T-helper 17 cell (primary cell): ENCODE data around the gene HOXA6. TPM values are rescaled to one million over a fixed set of nuclear protein-coding genes. Genes with fewer than 3 reads are reported as not detected.
A peak's percentile ranks its signal among the peaks of the same experiment; 100 is the strongest.

Experiments used
- ATAC-seq: fragments of 150-1000 bp; cut with Tn5 transposase; 2 replicates; pipeline ENCODE4 v1.10.0; 2021; ENCODE audit warnings: mild to moderate bottlenecking, moderate library complexity
- DNase-seq, 3 donors: peaks; one replicate each; pipeline versions ENCODE4 v3.0.0 to v3.0.0-alpha.2; 2020 to 2021
- H3K9me3 ChIP-seq: one replicate; pipeline ENCODE4 v1.7.0; 2013; ENCODE audit warnings: low read length, mild to moderate bottlenecking; ENCODE audit not compliant: control insufficient read depth, poor library complexity, severe bottlenecking
- H3K27ac Mint-ChIP-seq: one replicate; pipeline ENCODE4 v1.8.0; 2022; ENCODE audit warnings: mild to moderate bottlenecking, moderate library complexity, mixed read lengths
- H3K27me3 Mint-ChIP-seq: one replicate; pipeline ENCODE4 v1.8.0; 2022; ENCODE audit warnings: mixed read lengths
- H3K36me3 Mint-ChIP-seq: one replicate; pipeline ENCODE4 v1.8.0; 2022; ENCODE audit warnings: low read depth, mixed read lengths
- H3K4me1 Mint-ChIP-seq: one replicate; pipeline ENCODE4 v1.8.0; 2022; ENCODE audit warnings: mild to moderate bottlenecking, mixed read lengths
- H3K4me3 Mint-ChIP-seq: one replicate; pipeline ENCODE4 v1.8.0; 2022; ENCODE audit warnings: mild to moderate bottlenecking, moderate library complexity, mixed read lengths
- total RNA-seq, 4 donors: library from RNA in 2 of 4; stranded (reverse) in 2 of 4; gene quantifications; one replicate each; pipeline ENCODE4 v1.2.3 and lab custom pipeline; 2022 to 2026

Gene HOXA6
- total RNA-seq, 2 donors from 2014 or later: not detected

- peaks cover 19% of the 10 kb centered on the region for H3K4me1 Mint-ChIP-seq
- H3K27me3 Mint-ChIP-seq: peaks cover 72% of the 10 kb centered on the region
- no peaks in the 10 kb centered on the region for H3K9me3 ChIP-seq
- peak in 1 of 3 donors; percentile 7 for DNase-seq
- no peak for ATAC-seq
- H3K36me3 Mint-ChIP-seq: no peaks in the 10 kb centered on the region
- no peak within 1 kb of the TSS for H3K27ac Mint-ChIP-seq
- H3K4me3 Mint-ChIP-seq: peak within 1 kb of the TSS; percentile 70
Observed at GRCh38 chr7:27173956-27174873, 26.6 kb upstream of the HOXA6 start, which contains the start of gene HOXA10. Gene HOXA10 (minus strand): TSS chr7:27174320. CDS start chr7:27174306, 14 bp downstream.

GRCh38 chr7:27173511-27173955 lies 26.0 kb upstream of the HOXA6 start:
- no peaks in the 10 kb centered on the region for H3K9me3 ChIP-seq
- peaks cover 22% of the 10 kb centered on the region for H3K4me1 Mint-ChIP-seq
- ATAC-seq (peak; percentile 66), DNase-seq (peak in 1 of 3 donors; percentile 14)
- H3K4me3 Mint-ChIP-seq: peak overlapping the region; percentile 62
- no peak overlapping the region for H3K27ac Mint-ChIP-seq
- peaks cover 73% of the 10 kb centered on the region for H3K27me3 Mint-ChIP-seq
- no peaks in the 10 kb centered on the region for H3K36me3 Mint-ChIP-seq

- peak overlapping the region; percentile 62 for H3K4me3 Mint-ChIP-seq
- H3K27ac Mint-ChIP-seq: no peak overlapping the region
- no peaks in the 10 kb centered on the region for H3K36me3 Mint-ChIP-seq
- peaks cover 73% of the 10 kb centered on the region for H3K27me3 Mint-ChIP-seq
- no peaks in the 10 kb centered on the region for H3K9me3 ChIP-seq
- peak in 1 of 3 donors; percentile 8 for DNase-seq
- peak; percentile 27 for ATAC-seq
- peaks cover 22% of the 10 kb centered on the region for H3K4me1 Mint-ChIP-seq
Observed at GRCh38 chr7:27172823-27173510, 25.4 kb upstream of the HOXA6 start.

GRCh38 chr7:27172315-27172774 lies 24.8 kb upstream of the HOXA6 start:
- H3K4me3 Mint-ChIP-seq: peak overlapping the region; percentile 80
- peaks cover 73% of the 10 kb centered on the region for H3K27me3 Mint-ChIP-seq
- DNase-seq (peak in 1 of 3 donors; percentile 0), ATAC-seq (no peak)
- H3K36me3 Mint-ChIP-seq: no peaks in the 10 kb centered on the region
- peaks cover 22% of the 10 kb centered on the region for H3K4me1 Mint-ChIP-seq
- H3K27ac Mint-ChIP-seq: peak overlapping the region; percentile 85
- H3K9me3 ChIP-seq: no peaks in the 10 kb centered on the region

- H3K4me1 Mint-ChIP-seq: peaks cover 26% of the 10 kb centered on the region
Observed at GRCh38 chr7:27171637-27172314, 24.2 kb upstream of the HOXA6 start.

GRCh38 chr7:27171325-27171636 lies 23.7 kb upstream of the HOXA6 start:
- H3K9me3 ChIP-seq: no peaks in the 10 kb centered on the region
- peaks cover 71% of the 10 kb centered on the region for H3K27me3 Mint-ChIP-seq
- peak overlapping the region; percentile 80 for H3K4me3 Mint-ChIP-seq
- H3K4me1 Mint-ChIP-seq: peaks cover 26% of the 10 kb centered on the region
- DNase-seq (no peak), ATAC-seq (no peak)
- H3K27ac Mint-ChIP-seq: peak overlapping the region; percentile 85
- H3K36me3 Mint-ChIP-seq: peaks cover 2% of the 10 kb centered on the region

More at GRCh38 chr7:27171637-27172314, 24.2 kb upstream of the HOXA6 start:
- H3K27ac Mint-ChIP-seq: peak overlapping the region; percentile 85
- ATAC-seq (no peak), DNase-seq (peak in 1 of 3 donors; percentile 3)
- peak overlapping the region; percentile 80 for H3K4me3 Mint-ChIP-seq
- peaks cover 2% of the 10 kb centered on the region for H3K36me3 Mint-ChIP-seq
- peaks cover 73% of the 10 kb centered on the region for H3K27me3 Mint-ChIP-seq
- H3K9me3 ChIP-seq: no peaks in the 10 kb centered on the region

- no peak overlapping the region for H3K4me3 Mint-ChIP-seq
- peaks cover 2% of the 10 kb centered on the region for H3K36me3 Mint-ChIP-seq
- H3K9me3 ChIP-seq: no peaks in the 10 kb centered on the region
- no peak for DNase-seq
- ATAC-seq: no peak
- peak overlapping the region; percentile 85 for H3K27ac Mint-ChIP-seq
- H3K27me3 Mint-ChIP-seq: peaks cover 68% of the 10 kb centered on the region
- peaks cover 26% of the 10 kb centered on the region for H3K4me1 Mint-ChIP-seq
Observed at GRCh38 chr7:27170426-27171324, 23.1 kb upstream of the HOXA6 start.

- DNase-seq: no peak
- ATAC-seq: peak; percentile 35
- no peak overlapping the region for H3K27ac Mint-ChIP-seq
- peaks cover 63% of the 10 kb centered on the region for H3K27me3 Mint-ChIP-seq
- peak overlapping the region; percentile 28 for H3K4me3 Mint-ChIP-seq
- peaks cover 2% of the 10 kb centered on the region for H3K36me3 Mint-ChIP-seq
- no peaks in the 10 kb centered on the region for H3K9me3 ChIP-seq
- H3K4me1 Mint-ChIP-seq: peaks cover 25% of the 10 kb centered on the region
Observed at GRCh38 chr7:27169658-27170425, 22.3 kb upstream of the HOXA6 start.

- peaks cover 25% of the 10 kb centered on the region for H3K4me1 Mint-ChIP-seq
- H3K27me3 Mint-ChIP-seq: peaks cover 74% of the 10 kb centered on the region
- ATAC-seq (no peak), DNase-seq (no peak)
- peak overlapping the region; percentile 49 for H3K27ac Mint-ChIP-seq
- no peak overlapping the region for H3K4me3 Mint-ChIP-seq
- peaks cover 2% of the 10 kb centered on the region for H3K36me3 Mint-ChIP-seq
- H3K9me3 ChIP-seq: no peaks in the 10 kb centered on the region
Observed at GRCh38 chr7:27168265-27168947, 20.8 kb upstream of the HOXA6 start.

GRCh38 chr7:27167916-27168264 lies 20.3 kb upstream of the HOXA6 start:
- H3K9me3 ChIP-seq: no peaks in the 10 kb centered on the region
- peaks cover 24% of the 10 kb centered on the region for H3K4me1 Mint-ChIP-seq
- H3K36me3 Mint-ChIP-seq: peaks cover 2% of the 10 kb centered on the region
- peaks cover 79% of the 10 kb centered on the region for H3K27me3 Mint-ChIP-seq
- H3K27ac Mint-ChIP-seq: peak overlapping the region; percentile 93
- H3K4me3 Mint-ChIP-seq: no peak overlapping the region
- no peak for ATAC-seq
- DNase-seq: no peak
